ENCODE measurements around the gene SLC25A44.

DNA sequence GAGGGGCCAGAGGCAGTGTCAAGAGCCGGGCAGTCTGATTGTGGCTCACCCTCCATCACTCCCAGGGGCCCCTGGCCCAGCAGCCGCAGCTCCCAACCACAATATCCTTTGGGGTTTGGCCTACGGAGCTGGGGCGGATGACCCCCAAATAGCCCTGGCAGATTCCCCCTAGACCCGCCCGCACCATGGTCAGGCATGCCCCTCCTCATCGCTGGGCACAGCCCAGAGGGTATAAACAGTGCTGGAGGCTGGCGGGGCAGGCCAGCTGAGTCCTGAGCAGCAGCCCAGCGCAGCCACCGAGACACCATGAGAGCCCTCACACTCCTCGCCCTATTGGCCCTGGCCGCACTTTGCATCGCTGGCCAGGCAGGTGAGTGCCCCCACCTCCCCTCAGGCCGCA, 48.0 kb downstream of the SLC25A44 start, which contains the start of gene BGLAP:
- TF ChIP-seq POLR2A (IDR thresholded peaks at IDR 0.05; ENCODE audit: low read depth, low read length) (no peak; the same call in none of the 2 replicates), POLR2AphosphoS5 (IDR thresholded peaks at IDR 0.05; ENCODE audit: low read depth, low read length) (no peak), TAF1 (IDR thresholded peaks at IDR 0.05; ENCODE audit: borderline replicate concordance, low read depth, low read length) (no peak)
